NOMO-1 (cell line): ENCODE measurements around the gene HOXA3.

Experiments used
- DNase-seq, 2 experiments: peaks; one replicate each; lab custom pipeline; 2025; ENCODE audit not compliant: unreplicated experiment in 2 of 2; lab: John Stamatoyannopoulos, UW

The HOXA3 gene

GRCh38 chr7:27064159-27064558 lies 88.2 kb downstream of the HOXA3 start:
- DNase-seq = no peak

- no peak for DNase-seq
Measured at GRCh38 chr7:27062946-27063345, 89.4 kb downstream of the HOXA3 start.
